GM23248 (cell line): ENCODE data around the gene LUM. TPM values are rescaled to one million over a fixed set of nuclear protein-coding genes. Genes with fewer than 3 reads are reported as not detected.

Experiments used
- DNase-seq: peaks from one replicate; pipeline ENCODE4 v3.0.0-alpha.2; 2015
- H2AFZ ChIP-seq: fragments of 200-600 bp; sonication (generic); 2 replicates; pipeline ENCODE4 v1.6.1; 2016; ENCODE audit warnings: antibody characterized with exemption
- H3F3A ChIP-seq: fragments of 200-600 bp; sonication (generic); 2 replicates; pipeline ENCODE4 v1.6.1; 2016; ENCODE audit warnings: mild to moderate bottlenecking, antibody characterized with exemption, mixed run types; ENCODE audit not compliant: insufficient read depth
- H3K27ac ChIP-seq: fragments of 200-600 bp; sonication (generic); 2 replicates; pipeline ENCODE4 v1.5.1; 2016; ENCODE audit warnings: mild to moderate bottlenecking
- H3K27me3 ChIP-seq: fragments of 200-600 bp; sonication (generic); replicated peaks from 2 replicates; pipeline ENCODE4 v1.6.1; 2016; ENCODE audit warnings: mild to moderate bottlenecking; ENCODE audit not compliant: insufficient read depth
- H3K36me3 ChIP-seq: fragments of 200-600 bp; sonication (generic); 2 replicates; pipeline ENCODE4 v1.6.1; 2016; ENCODE audit warnings: low read depth, mild to moderate bottlenecking
- H3K4me1 ChIP-seq: fragments of 200-600 bp; sonication (generic); 2 replicates; pipeline ENCODE4 v1.6.1; 2016; ENCODE audit warnings: mild to moderate bottlenecking; ENCODE audit not compliant: insufficient read depth
- H3K4me2 ChIP-seq: fragments of 200-600 bp; sonication (generic); one replicate; pipeline ENCODE4 v1.6.1; 2016; ENCODE audit warnings: mild to moderate bottlenecking; ENCODE audit not compliant: unreplicated experiment
- H3K4me3 ChIP-seq: fragments of 200-600 bp; sonication (generic); 2 replicates; pipeline ENCODE4 v1.5.1; 2016; ENCODE audit warnings: mild to moderate bottlenecking
- H3K79me2 ChIP-seq: fragments of 200-600 bp; sonication (generic); 2 replicates; pipeline ENCODE4 v1.6.1; 2016; ENCODE audit warnings: mild to moderate bottlenecking; ENCODE audit not compliant: insufficient read depth
- H3K9ac ChIP-seq: fragments of 200-600 bp; sonication (generic); 2 replicates; pipeline ENCODE4 v1.6.1; 2016; ENCODE audit warnings: mild to moderate bottlenecking
- H3K9me2 ChIP-seq: fragments of 200-600 bp; sonication (generic); 2 replicates; pipeline ENCODE4 v1.6.1; 2016; ENCODE audit warnings: mixed run types, mild to moderate bottlenecking, moderate library complexity; ENCODE audit not compliant: insufficient read depth
- H3K9me3 ChIP-seq: fragments of 200-600 bp; sonication (generic); one replicate; pipeline ENCODE4 v1.6.1; 2017; ENCODE audit warnings: low read depth
- H4K20me1 ChIP-seq: fragments of 200-600 bp; sonication (generic); 2 replicates; pipeline ENCODE4 v1.6.0; 2016; ENCODE audit not compliant: insufficient read depth
- EZH2 ChIP-seq: fragments of 200-600 bp; sonication (generic); IDR thresholded peaks from 2 replicates; pipeline ENCODE4 v1.6.1; 2018; ENCODE audit warnings: antibody characterized with exemption, mild to moderate bottlenecking; ENCODE audit not compliant: insufficient read depth, poor library complexity, severe bottlenecking
- EZH2phosphoT487 ChIP-seq: fragments of 200-600 bp; sonication (generic); IDR thresholded peaks from 2 replicates; pipeline ENCODE4 v1.6.1; 2018; ENCODE audit warnings: antibody characterized with exemption, moderate library complexity, mild to moderate bottlenecking, low read depth; ENCODE audit not compliant: insufficient read depth
- WGBS, 2 experiments: methylation state at CpG; one replicate each; pipeline ENCODE4 v1.1.6; 2015 to 2017; ENCODE audit warnings: low lambda C conversion rate in 2 of 2, low coverage in 1 of 2; ENCODE audit errors: missing lambda C conversion rate in 2 of 2; 5-methylcytosine and 5-hydroxymethylcytosine counted together
- in situ Hi-C: fragments of 300-500 bp; cut with MboI; formaldehyde crosslinking; loops from 2 replicates; pipeline ENCODE4 v1.15.0; 2020
- polyA plus RNA-seq: library from polyadenylated mRNA; unstranded; fragments of >200 nt; fragmentation: Nextera tagmentation; extraction: Ambion mirVana; gene quantifications from 2 replicates; pipeline ENCODE4 v1.2.1, GENCODE V29; 2016
- total RNA-seq: library from RNA; depleted of rRNA; stranded (reverse); fragments of >200 nt; shearing (Covaris generic); gene quantifications from 2 replicates; pipeline ENCODE4 v1.2.3, GENCODE V29; 2014

LUM gene
- total and polyA plus RNA-seq, 2 experiments from 2014 or later: 573 to 584 TPM

GRCh38 chr12:91139286-91139685 is 28.0 kb upstream of the LUM start:
- no peak for TF ChIP-seq EZH2phosphoT487
- TF ChIP-seq EZH2: no peak
- H2AFZ ChIP-seq: peak overlapping the region; percentile 4; the same call in 1 of the 2 replicates
- H3K4me3 ChIP-seq: peak overlapping the region; percentile 24
- H3K9me3 ChIP-seq: no peaks in the 10 kb centered on the region
- no peaks in the 10 kb centered on the region for H4K20me1 ChIP-seq
- H3K4me2 ChIP-seq: peak overlapping the region; percentile 55
- H3K4me1 ChIP-seq: peaks cover 67% of the 10 kb centered on the region
- peak overlapping the region; percentile 88 for H3K27ac ChIP-seq
- H3K36me3 ChIP-seq: no peaks in the 10 kb centered on the region
- H3K9me2 ChIP-seq: no peaks in the 10 kb centered on the region
- no peaks in the 10 kb centered on the region for H3K79me2 ChIP-seq
- H3F3A ChIP-seq: peaks cover 70% of the 10 kb centered on the region
- DNase-seq: no peak
- in situ Hi-C loops: no loop called here
- WGBS, 2 experiments: 22 to 23% methylated on average over 2 of the region's 2 CpGs
- no peaks in the 10 kb centered on the region for H3K27me3 ChIP-seq
- H3K9ac ChIP-seq: peak overlapping the region; percentile 47

DNA sequence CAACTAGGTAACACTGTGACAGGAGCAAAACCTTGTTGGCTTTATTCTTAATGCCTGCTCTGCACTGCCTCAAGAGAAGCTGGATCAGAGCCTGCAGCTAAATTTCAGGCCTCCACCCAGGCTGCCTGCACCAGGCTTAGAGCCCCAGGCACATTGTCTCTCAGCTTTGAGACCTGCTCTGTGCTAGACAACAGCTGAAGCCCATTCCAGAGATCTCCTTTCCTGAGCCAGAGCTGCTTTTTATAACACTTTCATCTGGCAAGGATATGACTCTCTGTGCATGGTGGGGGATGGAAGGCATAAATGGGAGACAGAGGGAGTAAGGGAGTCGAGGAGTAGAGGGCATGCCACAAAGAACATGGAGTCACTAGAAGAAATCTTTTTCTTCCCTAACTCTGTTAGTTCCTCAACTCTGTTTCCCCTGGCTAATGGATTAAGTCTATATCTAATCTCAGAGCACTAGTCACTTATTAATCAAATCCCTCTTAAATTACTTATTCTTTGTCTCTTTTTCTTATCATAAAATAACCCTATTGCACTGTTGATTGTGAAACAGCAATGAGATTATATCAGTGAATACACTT is 27.1 kb upstream of the LUM start:
- Histone ChIP-seq H3K4me1 (peaks cover 71% of the 10 kb centered on the region), H3K9me2 (no peaks in the 10 kb centered on the region), H3K9me3 (no peaks in the 10 kb centered on the region), H3K79me2 (no peaks in the 10 kb centered on the region), H3K27ac (peak overlapping the region; percentile 88), H4K20me1 (no peaks in the 10 kb centered on the region), H2AFZ (peak overlapping the region; percentile 4; the same call in 1 of the 2 replicates), H3F3A (peaks cover 71% of the 10 kb centered on the region), H3K9ac (no peak overlapping the region), H3K36me3 (no peaks in the 10 kb centered on the region), H3K4me2 (peak overlapping the region; percentile 55), H3K4me3 (peak overlapping the region; percentile 24; the same call in 1 of the 2 replicates), H3K27me3 (no peaks in the 10 kb centered on the region)
- WGBS, 2 experiments: 4 to 14% methylated on average over 1 of the region's 1 CpG
- DNase-seq: peak; percentile 26
- in situ Hi-C loops: no loop called here
- no peak for TF ChIP-seq EZH2
- TF ChIP-seq EZH2phosphoT487: no peak

- DNase-seq: peak; percentile 88
- H3K79me2 ChIP-seq: no peaks in the 10 kb centered on the region
- TF ChIP-seq EZH2 (no peak), EZH2phosphoT487 (0 out of 2 replicates have a peak, but pooled peaks have one; percentile 43)
- H3K4me1 ChIP-seq: peaks cover 41% of the 10 kb centered on the region
- no peaks in the 10 kb centered on the region for H4K20me1 ChIP-seq
- peak overlapping the region; percentile 23; the same call in 1 of the 2 replicates for H3K9ac ChIP-seq
- no peaks in the 10 kb centered on the region for H3K9me2 ChIP-seq
- H3K27me3 ChIP-seq: no peaks in the 10 kb centered on the region
- 2 to 9% methylated on average over 1 of the region's 1 CpG for WGBS, 2 experiments
- peaks cover 26% of the 10 kb centered on the region for H3F3A ChIP-seq
- in situ Hi-C loops: no loop called here
- H3K27ac ChIP-seq: peak overlapping the region; percentile 56
- H3K36me3 ChIP-seq: no peaks in the 10 kb centered on the region
- H2AFZ ChIP-seq: no peak overlapping the region
- no peaks in the 10 kb centered on the region for H3K9me3 ChIP-seq
- no peak overlapping the region for H3K4me3 ChIP-seq
- H3K4me2 ChIP-seq: peak overlapping the region; percentile 33
Measured at GRCh38 chr12:91133871-91134270, 22.6 kb upstream of the LUM start.

DNA sequence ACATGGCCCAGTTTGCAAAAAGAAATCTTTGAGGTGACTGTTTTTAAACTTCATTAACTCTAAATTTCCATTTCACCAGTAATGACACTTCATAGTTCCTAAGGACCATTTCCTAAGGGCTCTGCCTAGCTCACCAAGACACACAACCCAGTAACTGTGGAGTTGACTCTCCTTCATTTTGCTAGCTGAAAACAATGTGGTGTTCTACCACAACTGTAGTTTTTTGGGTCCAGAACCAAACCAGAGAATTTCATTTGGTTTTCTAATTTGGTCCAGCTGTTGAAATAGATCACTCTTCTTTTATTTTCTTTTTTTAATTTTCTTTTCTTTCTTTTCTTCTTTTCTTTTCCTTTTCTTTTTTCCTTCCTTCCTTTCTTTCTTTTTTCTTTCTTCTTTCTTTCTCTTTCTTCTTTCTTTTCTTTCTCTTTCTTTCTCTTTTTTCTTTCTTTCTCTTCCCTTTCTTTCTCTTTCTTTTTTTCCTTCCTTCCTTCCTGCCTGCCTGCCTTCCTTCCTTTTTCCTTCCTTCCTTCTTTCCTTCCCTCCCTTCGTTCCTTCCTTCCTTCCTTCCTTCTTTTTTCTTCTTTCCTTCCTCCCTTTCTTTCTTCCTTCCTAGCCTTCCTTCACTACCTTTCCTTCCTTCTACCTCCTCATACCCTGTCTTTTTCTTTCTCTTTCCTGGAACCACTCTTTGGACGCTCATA is 18.5 kb upstream of the LUM start:
- no peak overlapping the region for H3K4me3 ChIP-seq
- H3K79me2 ChIP-seq: no peaks in the 10 kb centered on the region
- H3K36me3 ChIP-seq: no peaks in the 10 kb centered on the region
- H3K9me3 ChIP-seq: no peaks in the 10 kb centered on the region
- H2AFZ ChIP-seq: peak overlapping the region; percentile 38; the same call in 1 of the 2 replicates
- no peak for DNase-seq
- H3F3A ChIP-seq: peaks cover 19% of the 10 kb centered on the region
- TF ChIP-seq EZH2 (no peak), EZH2phosphoT487 (no peak)
- H3K4me1 ChIP-seq: peaks cover 56% of the 10 kb centered on the region
- 97 to 100% methylated on average over 2 of the region's 2 CpGs for WGBS, 2 experiments
- in situ Hi-C loops: no loop called here
- H4K20me1 ChIP-seq: no peaks in the 10 kb centered on the region
- no peak overlapping the region for H3K9ac ChIP-seq
- no peak overlapping the region for H3K4me2 ChIP-seq
- no peaks in the 10 kb centered on the region for H3K27me3 ChIP-seq
- no peak overlapping the region for H3K27ac ChIP-seq
- H3K9me2 ChIP-seq: no peaks in the 10 kb centered on the region
